OCI-M2 (cell line): ENCODE data around the gene TIAM1.

Source experiments
- DNase-seq: peaks from one replicate; lab custom pipeline; 2025; ENCODE audit not compliant: unreplicated experiment; lab: John Stamatoyannopoulos, UW

TIAM1 gene

GRCh38 chr21:31141389-31142000 is 202.6 kb downstream of the TIAM1 start:
- no peak for DNase-seq

- no peak for DNase-seq
Observed at GRCh38 chr21:31140676-31141075, 203.4 kb downstream of the TIAM1 start.

GRCh38 chr21:31140025-31140424 is 204.0 kb downstream of the TIAM1 start:
- no peak for DNase-seq

DNA sequence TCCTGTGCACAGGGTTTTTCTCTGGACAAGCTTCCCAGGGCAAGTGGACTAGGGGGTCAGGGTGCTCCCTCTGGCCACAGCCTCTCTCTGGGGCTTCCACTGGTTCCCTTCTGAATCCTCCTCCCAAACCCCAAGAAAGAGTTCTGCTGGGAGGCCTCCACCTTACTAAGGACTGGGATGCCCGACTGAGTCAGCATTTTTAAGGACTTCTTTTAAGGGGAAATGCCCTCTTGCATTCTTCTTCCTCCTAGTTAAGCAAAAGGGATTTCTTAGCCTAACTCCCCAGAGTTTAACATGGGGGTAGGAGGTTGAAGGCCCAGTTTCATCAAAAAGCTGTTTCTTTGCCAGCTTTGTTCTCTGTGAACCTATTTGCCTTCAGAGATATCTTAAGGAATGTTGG is 206.1 kb downstream of the TIAM1 start:
- no peak for DNase-seq

- no peak for DNase-seq
Observed at GRCh38 chr21:31136891-31137290, 207.2 kb downstream of the TIAM1 start.

DNA sequence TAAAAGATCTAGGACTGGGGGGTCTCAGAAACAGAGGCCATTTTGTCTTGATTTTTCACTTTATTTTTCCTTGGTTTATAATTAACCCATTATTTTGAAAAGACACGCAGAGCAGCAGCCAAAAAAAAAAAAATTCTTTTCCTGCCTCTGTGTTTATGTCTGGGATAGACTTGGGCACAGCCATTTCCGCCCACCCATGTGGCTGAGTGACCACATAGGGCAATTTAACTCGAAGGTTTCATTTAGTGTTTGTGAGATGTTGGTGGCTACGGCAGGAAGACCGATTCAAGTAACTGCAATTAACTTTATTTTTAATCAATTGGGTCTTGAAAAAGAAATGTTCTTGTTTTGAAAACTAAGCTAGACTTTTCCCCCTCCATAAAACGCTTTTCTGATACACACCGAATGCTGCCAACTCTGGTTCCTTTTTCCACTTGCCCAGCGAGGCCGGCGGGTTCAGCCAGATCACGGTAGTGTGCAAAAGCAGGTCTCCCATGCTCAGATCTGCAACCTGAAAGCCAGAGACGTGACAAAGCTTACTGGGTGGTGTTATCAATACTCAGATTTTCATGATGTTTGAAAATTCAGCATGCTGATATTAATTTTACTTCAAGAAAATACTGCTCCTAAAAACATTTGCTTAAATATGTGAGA is 208.4 kb downstream of the TIAM1 start:
- no peak for DNase-seq

DNA sequence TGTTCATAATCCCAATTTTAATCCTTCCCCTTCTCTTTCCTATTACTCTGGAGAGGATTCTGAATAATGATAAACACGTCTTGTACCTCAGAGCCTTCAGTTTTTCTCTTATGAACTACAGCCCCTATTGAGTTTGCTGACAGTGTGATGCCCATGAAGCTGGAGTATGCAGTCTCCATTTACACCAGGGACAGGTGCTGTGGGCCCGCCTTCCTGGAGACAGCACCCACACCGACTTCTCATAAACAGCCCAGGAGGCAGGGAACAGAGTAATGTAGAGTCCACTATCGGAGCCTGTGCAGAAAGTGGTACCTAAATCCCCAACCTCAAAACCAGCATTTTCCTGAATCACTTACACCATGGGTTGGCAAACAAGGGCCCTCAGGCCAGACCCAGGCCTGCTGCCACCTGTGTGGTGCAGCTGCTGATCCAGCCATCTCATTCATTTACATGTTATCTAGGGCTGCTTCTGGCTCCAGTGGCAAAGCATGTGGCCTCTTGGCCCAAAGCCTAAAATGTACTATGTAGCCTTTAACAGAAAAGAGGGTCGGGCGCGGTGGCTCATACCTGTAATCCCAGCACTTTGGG is 210.7 kb downstream of the TIAM1 start:
- no peak for DNase-seq

GRCh38 chr21:31132574-31133242 is 211.4 kb downstream of the TIAM1 start:
- DNase-seq = no peak

GRCh38 chr21:31130821-31131220 is 213.2 kb downstream of the TIAM1 start:
- DNase-seq = no peak

DNA sequence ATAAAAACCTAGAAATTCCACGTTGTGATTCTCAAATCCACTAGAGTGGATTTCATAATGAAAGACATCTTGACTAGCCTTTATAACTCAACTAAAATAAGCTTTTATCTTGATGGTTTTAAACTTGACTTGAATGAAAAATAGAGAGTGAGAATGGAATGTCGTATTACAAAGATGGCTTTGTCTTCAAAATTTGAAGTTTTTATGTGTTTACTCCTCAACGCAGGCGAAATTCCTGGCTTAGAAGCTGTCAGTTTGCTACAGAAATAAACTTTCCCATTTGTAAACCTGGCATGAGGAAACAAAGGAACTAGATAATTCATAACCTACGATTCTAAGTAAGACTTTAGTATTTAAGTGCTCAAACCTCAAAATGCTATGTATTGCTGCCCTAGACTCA is 215.8 kb downstream of the TIAM1 start:
- DNase-seq = no peak

- DNase-seq = no peak
Observed at GRCh38 chr21:31124010-31124409, 220.1 kb downstream of the TIAM1 start.

- DNase-seq = no peak
Observed at GRCh38 chr21:31119199-31119598, 224.9 kb downstream of the TIAM1 start.

DNA sequence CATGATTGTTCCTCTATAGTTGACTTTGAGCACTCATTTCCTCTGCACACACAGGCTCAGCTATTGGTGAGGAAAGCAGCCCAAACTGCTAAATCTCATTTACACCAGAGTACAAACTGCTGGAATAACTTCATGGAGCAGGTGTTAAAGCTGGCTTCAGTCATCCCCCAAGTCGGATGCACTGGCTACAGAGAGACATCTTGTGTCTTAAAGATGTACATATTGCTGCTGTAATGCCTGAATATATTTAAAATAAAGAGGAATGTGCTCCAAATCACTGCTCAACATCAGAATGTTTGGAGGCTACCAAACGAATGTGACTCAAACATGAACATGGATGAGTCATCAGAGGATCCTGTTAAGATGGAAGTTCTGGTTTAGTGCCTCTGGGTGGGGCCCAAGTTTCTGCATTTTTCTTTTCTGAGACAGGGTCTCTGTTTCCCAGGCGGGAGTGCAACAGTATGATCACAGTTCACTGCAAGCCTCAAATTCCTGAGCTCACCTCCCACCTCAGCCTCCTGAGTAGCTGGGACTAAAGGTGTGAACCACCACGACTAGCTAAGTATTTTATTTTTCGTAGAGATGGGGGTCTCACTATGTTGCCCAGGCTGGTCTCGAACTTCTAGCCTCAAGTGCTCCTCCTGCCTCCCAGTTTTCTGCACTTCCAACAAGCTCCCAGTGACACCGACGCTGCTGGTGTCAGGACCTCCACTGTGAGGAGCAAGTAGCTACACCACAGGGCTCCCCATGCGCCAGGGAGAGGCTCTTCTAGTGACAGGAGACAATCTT is 226.7 kb downstream of the TIAM1 start:
- no peak for DNase-seq

DNA sequence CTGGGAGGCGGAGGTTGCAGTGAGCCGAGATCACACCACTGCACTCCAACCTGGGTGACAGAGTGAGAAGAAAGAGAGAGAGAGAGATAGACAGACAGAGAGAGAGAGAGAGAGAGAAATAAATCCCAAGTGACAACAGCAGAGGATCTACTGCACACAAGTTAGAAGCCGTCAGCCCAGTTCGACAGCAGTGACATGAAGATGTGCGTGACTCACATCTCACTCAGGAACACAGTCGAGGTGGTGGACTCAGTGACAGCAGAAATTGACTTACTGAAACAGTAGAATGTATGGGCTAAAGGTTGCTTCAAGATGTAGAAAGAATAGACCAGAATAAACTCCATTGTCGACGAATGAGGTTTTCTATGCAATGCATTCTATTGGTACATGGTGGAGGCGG is 228.8 kb downstream of the TIAM1 start:
- DNase-seq = no peak

- DNase-seq = no peak
Observed at GRCh38 chr21:31111093-31111492, 233.0 kb downstream of the TIAM1 start.

GRCh38 chr21:31110430-31110829 is 233.6 kb downstream of the TIAM1 start:
- DNase-seq = no peak

DNA sequence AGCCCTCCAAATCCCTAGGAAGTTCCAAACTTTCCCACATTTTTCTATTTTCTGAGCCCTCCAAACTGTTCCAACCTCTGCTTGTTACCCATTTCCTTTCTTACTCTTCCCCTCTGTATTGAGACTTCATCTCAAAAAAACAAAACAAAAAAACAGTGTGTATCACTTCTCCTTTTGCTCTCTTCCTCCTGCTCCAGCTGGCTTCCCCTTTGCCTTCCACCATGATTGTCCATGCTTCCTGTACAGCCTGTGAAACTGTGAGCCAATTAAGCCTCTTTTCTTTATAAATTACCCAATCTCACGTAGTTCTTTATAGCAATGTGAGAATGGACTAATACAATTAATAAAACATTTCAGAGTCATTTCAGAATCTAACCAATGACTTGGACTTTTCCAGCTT is 236.2 kb downstream of the TIAM1 start:
- DNase-seq = no peak

GRCh38 chr21:31107176-31107785 is 236.8 kb downstream of the TIAM1 start:
- DNase-seq = no peak

DNA sequence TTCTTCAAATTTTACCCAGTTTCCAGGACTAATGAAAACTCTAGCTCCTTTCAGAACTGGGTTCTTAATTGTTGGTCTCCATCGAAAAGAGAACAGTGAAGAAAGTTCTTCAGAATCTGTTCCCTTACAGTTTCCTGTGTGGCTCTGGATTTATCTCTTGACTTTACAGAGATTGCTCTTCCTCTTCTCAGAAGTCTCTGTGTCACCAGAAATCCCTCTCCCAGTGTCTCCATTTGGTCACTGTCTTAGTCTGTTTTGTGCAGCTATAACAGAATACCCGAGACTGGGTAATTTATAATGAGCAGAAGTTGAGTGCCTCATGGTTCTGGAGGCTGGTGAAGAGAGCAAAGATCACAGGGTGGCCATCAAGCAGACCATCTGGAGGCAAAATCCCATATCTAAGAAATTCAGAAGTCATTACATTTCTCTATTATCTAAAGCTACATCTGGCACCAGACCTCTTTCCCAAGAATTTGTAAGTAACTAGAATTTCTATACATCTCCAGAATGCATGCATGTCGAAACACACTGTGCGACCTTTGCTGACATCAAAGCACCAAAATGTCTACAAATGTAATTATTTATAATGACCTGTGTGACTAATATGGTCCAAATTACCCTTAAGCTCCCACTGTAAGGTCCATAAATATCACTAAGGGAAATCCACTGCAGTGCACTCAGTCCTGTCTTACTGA is 240.3 kb downstream of the TIAM1 start:
- DNase-seq = no peak

DNA sequence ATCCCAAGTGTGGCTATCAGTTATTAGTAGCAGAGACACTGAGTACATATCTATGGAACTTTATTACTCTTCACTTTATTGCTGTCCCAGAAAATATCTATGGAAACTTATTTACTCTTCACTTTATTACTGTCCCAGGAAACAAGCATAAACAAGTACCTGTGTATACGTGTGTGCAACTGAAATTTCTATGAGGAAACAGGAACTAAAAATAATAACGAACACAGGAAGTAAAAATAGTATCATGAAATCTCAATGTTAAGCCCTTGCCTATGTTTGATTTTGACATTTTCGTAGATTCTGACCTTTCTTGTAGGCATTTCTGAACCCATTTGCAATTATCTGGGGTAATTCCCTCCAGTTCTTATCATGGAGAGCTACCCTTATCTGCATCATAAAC is 240.9 kb downstream of the TIAM1 start:
- DNase-seq = no peak
